Measurements from ENCODE around the gene MYL6B. TPM values are rescaled to one million over a fixed set of nuclear protein-coding genes. Genes with fewer than 3 reads are reported as not detected.

Gene MYL6B
- total RNA-seq, 2 donors from 2014 or later, result 18.6 to 19.1 TPM

DNA sequence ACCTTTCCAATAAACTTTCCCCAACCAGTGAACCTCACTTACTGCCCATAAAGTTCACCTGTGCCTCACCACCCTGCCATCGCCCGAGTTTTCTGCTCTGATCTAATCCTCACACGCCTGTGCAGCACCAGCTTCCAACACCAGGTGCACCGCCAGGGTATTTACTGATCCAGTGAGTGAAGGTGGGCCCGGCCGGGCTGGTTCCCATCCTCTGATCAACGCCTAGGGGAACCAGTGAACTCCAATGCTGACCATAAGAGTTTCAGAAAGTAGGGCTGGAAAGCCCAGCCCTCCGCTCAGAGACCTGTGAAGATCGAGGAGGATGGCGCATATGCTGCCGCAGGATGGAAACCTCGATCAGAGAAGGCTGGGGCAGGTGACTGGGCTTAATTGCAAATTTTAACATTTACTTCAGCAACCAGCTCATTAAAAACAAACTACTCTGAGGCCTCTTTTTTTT, 685 bp upstream of the MYL6B start:
- Histone ChIP-seq H3K27ac (peak overlapping the region; percentile 98), H3K27me3 (no peaks in the 10 kb centered on the region), H3K9ac (ENCODE audit: low read depth in 2 of 2, low read length in 2 of 2) (peak overlapping the region; percentile 70 to 92), H3K4me3 (peak overlapping the region; percentile 42), H3K36me3 (no peaks in the 10 kb centered on the region), H3K9me3 (no peaks in the 10 kb centered on the region), H3K4me1 (peaks cover 9% of the 10 kb centered on the region)
- TF ChIP-seq, protein P1, sequence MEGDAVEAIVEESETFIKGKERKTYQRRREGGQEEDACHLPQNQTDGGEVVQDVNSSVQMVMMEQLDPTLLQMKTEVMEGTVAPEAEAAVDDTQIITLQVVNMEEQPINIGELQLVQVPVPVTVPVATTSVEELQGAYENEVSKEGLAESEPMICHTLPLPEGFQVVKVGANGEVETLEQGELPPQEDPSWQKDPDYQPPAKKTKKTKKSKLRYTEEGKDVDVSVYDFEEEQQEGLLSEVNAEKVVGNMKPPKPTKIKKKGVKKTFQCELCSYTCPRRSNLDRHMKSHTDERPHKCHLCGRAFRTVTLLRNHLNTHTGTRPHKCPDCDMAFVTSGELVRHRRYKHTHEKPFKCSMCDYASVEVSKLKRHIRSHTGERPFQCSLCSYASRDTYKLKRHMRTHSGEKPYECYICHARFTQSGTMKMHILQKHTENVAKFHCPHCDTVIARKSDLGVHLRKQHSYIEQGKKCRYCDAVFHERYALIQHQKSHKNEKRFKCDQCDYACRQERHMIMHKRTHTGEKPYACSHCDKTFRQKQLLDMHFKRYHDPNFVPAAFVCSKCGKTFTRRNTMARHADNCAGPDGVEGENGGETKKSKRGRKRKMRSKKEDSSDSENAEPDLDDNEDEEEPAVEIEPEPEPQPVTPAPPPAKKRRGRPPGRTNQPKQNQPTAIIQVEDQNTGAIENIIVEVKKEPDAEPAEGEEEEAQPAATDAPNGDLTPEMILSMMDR (IDR thresholded peaks at IDR 0.05), result peak; percentile 44
- intact Hi-C loops (cut with DNase I), result no loop called here
- peak; percentile 75 for DNase-seq

GRCh38 chr12:56152756-56153677, 630 bp downstream of the MYL6B start:
- Histone ChIP-seq H3K4me1 (peaks cover 12% of the 10 kb centered on the region), H3K9me3 (no peaks in the 10 kb centered on the region), H3K27ac (no peak overlapping the region), H3K27me3 (no peaks in the 10 kb centered on the region), H3K36me3 (no peaks in the 10 kb centered on the region), H3K4me3 (peak overlapping the region; percentile 42), H3K9ac (ENCODE audit: low read depth in 2 of 2, low read length in 2 of 2) (peak overlapping the region; percentile 75 to 92)
- intact Hi-C loops (cut with DNase I), result no loop called here
- TF ChIP-seq, protein P1 (IDR thresholded peaks at IDR 0.05), result no peak
- DNase-seq, result no peak

DNA sequence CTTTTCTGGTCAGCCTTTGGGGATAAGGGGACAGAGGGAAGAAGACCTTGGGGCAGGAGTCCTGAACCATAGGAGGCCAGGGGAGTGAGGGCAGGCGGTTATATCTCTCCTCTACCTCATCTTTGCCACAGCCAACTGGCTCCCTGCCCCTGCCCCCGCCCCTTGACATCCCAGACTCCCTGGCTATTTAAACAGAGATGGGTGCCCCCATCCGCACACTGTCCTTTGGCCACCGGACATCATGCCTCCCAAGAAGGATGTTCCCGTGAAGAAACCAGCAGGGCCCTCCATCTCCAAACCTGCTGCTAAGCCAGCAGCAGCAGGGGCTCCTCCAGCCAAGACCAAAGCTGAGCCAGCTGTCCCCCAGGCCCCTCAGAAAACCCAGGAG, 1.3 kb downstream of the MYL6B start:
- Histone ChIP-seq H3K27ac (no peak overlapping the region), H3K4me3 (no peak overlapping the region), H3K4me1 (peaks cover 12% of the 10 kb centered on the region), H3K36me3 (no peaks in the 10 kb centered on the region), H3K9me3 (no peaks in the 10 kb centered on the region), H3K9ac (ENCODE audit: low read depth in 2 of 2, low read length in 2 of 2) (no peak overlapping the region), H3K27me3 (no peaks in the 10 kb centered on the region)
- TF ChIP-seq, protein P1 (IDR thresholded peaks at IDR 0.05), result no peak
- intact Hi-C loops (cut with DNase I), result no loop called here
- no peak for DNase-seq

GRCh38 chr12:56154246-56154771, 1.9 kb downstream of the MYL6B start:
- no peak overlapping the region for H3K4me3 ChIP-seq
- no peaks in the 10 kb centered on the region for H3K36me3 ChIP-seq
- H3K27ac ChIP-seq, result no peak overlapping the region
- TF ChIP-seq, protein P1 (IDR thresholded peaks at IDR 0.05), result no peak
- H3K4me1 ChIP-seq, result peaks cover 12% of the 10 kb centered on the region
- H3K9me3 ChIP-seq, result no peaks in the 10 kb centered on the region
- H3K27me3 ChIP-seq, result no peaks in the 10 kb centered on the region
- DNase-seq, result no peak
- H3K9ac ChIP-seq (ENCODE audit: low read depth in 2 of 2, low read length in 2 of 2), result peak overlapping the region in 1 of 2 donors; percentile 9
- intact Hi-C loops (cut with DNase I), result no loop called here

DNA sequence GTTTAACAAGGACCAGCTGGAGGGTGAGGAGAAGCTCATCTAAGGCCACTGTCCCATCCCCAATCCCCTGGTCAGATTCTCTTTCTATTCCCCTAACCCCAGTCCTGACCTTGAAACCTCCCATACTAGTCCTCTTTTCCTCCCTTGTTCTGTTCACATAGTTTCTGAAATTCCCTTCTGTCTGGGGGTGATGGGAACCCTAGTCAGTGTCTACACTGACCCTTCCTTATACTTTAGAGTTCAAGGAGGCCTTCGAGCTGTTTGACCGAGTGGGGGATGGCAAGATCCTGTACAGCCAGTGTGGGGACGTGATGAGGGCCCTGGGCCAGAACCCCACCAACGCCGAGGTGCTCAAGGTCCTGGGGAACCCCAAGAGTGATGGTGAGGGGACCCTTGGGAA, 2.4 kb downstream of the MYL6B start:
- H3K36me3 ChIP-seq, result no peaks in the 10 kb centered on the region
- no peaks in the 10 kb centered on the region for H3K27me3 ChIP-seq
- no peak for DNase-seq
- no peak overlapping the region for H3K27ac ChIP-seq
- no peak overlapping the region for H3K4me3 ChIP-seq
- H3K9me3 ChIP-seq, result no peaks in the 10 kb centered on the region
- TF ChIP-seq, protein P1 (IDR thresholded peaks at IDR 0.05), result no peak
- H3K4me1 ChIP-seq, result peaks cover 12% of the 10 kb centered on the region
- no peak overlapping the region for H3K9ac ChIP-seq (ENCODE audit: low read depth in 2 of 2, low read length in 2 of 2)
- intact Hi-C loops (cut with DNase I), result no loop called here
